Sciatic nerve (tissue), 2 donors: Measurements from ENCODE around the gene CTDNEP1. TPM values are rescaled to one million over a fixed set of nuclear protein-coding genes. Genes with fewer than 3 reads are reported as not detected.

Experiments
- ATAC-seq: fragments of 200-7000 bp; cut with Tn5 transposase; one replicate; pipeline ENCODE4 v1.9.1; 2020; ENCODE audit warnings: mild to moderate bottlenecking, moderate library complexity
- DNase-seq: peaks from one replicate; pipeline ENCODE4 v3.0.0-alpha.2; 2020; ENCODE audit warnings: low spot score
- intact Hi-C: fragments of 100-400 bp; cut with DNase I; formaldehyde crosslinking; loops from one replicate; pipeline ENCODE4 v1.14.2; 2022
- total RNA-seq: library from RNA; stranded (reverse); fragmentation: NEBNext Ultra II Directional; extraction: Animal tissue kit (Norgen Biotek cat#: 25700); gene quantifications from one replicate; pipeline ENCODE4 v1.2.1, GENCODE V29; 2021
- donor health status: DM: no; HTN: no; CAD: no.
- donor health status: DM: no; HTN: no; CAD: no.

The CTDNEP1 gene
- total RNA-seq, 1 donor from 2014 or later: 82.0 TPM

- no peak for ATAC-seq
- intact Hi-C loops: no loop called here
- no peak for DNase-seq
Measured at GRCh38 chr17:7237266-7237760, 14.2 kb downstream of the CTDNEP1 start.

- intact Hi-C loops: no loop called here
- no peak for ATAC-seq
- no peak for DNase-seq
Measured at GRCh38 chr17:7236808-7237207, 14.7 kb downstream of the CTDNEP1 start.

DNA sequence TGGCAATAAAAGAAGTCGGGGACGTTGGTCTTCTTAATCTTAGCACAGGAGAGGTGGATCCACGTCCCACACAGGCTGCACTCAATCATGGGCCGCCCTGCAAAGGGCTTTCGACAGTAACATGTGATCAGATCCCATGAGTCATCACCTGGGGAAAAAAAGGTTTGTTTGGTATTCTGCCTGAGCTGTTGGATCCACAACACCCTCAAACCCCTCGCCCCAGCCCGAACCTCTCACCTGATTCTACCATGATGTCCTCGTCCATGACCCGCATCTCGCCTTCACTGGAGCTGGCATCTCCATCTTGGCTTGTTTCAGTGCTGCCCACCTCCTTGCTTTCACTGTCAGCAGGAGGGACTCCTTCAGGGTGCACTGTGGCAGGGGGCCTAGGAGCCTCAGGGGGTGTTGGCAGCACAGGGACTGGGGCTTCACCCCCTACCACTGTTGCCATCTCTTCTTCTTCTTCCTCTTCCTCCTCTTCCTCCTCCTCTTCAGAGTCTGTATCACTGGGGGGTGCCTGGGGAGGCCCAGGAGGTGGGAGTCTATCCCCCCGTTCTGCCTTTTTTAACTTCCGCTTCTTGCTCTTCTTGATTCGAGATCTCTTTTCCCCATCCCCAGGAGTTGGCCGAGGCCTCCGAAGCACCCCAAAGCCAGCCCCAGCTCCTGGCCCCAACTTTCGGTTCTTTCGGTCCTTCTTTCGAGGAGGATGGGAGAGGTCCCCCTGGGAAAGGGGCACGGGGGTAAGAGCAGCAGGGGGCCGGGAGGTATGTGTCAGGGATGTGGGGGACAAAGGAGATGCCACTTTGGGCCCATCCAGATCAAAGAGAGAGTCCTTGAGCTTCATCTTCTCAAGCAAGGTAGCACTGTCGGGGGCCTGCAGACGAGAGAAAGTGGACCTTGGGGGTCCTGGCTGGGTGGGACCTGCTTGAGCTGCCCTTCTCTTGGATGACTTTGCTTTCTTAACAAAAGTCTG lies 15.6 kb downstream of the CTDNEP1 start:
- DNase-seq: no peak
- intact Hi-C loops: no loop called here
- ATAC-seq: no peak

DNA sequence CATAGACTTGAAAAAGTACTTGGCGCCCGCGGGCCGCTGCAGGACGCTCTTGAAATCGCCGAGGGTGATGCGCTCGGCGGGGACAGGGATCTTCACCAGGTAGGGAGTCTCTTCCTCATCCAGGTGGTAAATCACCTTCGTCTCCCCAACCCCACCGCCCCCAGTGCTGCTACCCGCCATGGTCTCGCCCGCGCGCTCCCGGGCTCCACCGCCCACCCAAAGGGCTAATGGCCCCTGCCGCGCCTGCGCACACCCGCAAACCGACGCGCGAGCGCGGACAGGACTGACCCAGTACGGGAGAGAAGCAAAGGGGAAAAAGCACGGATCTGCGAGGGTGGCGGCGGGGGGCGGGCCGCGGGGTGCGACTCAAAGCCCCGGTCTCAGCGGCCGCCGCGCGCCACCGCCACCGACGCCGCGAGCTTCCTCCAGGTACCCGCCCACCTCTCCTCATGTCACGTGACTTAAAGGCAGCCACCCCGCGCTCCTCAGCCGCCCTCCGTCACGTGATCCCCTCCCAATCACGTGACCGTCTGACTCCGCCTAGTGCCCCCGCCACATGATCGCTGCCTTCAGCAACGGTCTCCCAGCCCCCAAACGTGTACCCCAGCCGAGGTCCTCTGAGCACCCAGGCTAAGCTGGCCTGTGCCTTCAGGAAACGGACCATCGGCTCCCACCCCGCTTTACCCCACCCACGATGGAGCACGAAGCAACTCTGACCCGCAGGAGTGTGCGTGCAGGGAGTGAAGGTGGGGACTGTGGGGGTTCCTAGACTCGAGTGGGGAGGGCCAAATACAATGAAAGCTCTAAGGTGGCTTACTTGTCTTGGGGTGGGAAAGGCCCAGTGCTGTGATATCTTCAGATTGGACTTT lies 17.2 kb downstream of the CTDNEP1 start, which contains the start of gene DVL2:
Gene DVL2 (minus strand): TSS at position 435 of the 869 bp plus-strand sequence. CDS start 255 bp downstream, at position 180.
- peak; percentile 99 for DNase-seq
- intact Hi-C loops: no loop called here
- peak; percentile 67 for ATAC-seq

- ATAC-seq (no peak), DNase-seq (no peak)
- intact Hi-C loops: no loop called here
Measured at GRCh38 chr17:7233701-7234082, 17.8 kb downstream of the CTDNEP1 start.

DNA sequence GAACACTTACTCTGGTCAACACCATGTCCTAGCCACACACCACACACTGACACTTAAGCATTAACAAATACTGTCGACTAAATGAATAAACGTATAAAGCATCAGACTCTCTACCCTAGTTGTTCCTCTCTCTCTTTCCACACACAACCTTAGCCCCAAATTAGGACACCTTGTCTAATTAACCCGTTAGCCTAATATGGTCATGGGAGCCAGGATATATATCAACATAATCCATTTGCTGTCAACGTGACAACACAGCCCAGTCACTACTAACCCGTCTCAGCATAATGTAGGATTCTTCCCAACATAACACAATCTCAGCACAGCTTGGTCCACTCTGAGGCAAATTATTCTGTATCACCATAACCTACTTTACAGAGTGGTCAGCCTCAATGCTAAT lies 19.4 kb downstream of the CTDNEP1 start:
- ATAC-seq (no peak), DNase-seq (no peak)
- intact Hi-C loops: no loop called here

- intact Hi-C loops: no loop called here
- ATAC-seq: no peak
- DNase-seq: no peak
Measured at GRCh38 chr17:7229504-7229903, 22.0 kb downstream of the CTDNEP1 start.

- ATAC-seq (no peak), DNase-seq (no peak)
- intact Hi-C loops: no loop called here
Measured at GRCh38 chr17:7228920-7229319, 22.6 kb downstream of the CTDNEP1 start.

DNA sequence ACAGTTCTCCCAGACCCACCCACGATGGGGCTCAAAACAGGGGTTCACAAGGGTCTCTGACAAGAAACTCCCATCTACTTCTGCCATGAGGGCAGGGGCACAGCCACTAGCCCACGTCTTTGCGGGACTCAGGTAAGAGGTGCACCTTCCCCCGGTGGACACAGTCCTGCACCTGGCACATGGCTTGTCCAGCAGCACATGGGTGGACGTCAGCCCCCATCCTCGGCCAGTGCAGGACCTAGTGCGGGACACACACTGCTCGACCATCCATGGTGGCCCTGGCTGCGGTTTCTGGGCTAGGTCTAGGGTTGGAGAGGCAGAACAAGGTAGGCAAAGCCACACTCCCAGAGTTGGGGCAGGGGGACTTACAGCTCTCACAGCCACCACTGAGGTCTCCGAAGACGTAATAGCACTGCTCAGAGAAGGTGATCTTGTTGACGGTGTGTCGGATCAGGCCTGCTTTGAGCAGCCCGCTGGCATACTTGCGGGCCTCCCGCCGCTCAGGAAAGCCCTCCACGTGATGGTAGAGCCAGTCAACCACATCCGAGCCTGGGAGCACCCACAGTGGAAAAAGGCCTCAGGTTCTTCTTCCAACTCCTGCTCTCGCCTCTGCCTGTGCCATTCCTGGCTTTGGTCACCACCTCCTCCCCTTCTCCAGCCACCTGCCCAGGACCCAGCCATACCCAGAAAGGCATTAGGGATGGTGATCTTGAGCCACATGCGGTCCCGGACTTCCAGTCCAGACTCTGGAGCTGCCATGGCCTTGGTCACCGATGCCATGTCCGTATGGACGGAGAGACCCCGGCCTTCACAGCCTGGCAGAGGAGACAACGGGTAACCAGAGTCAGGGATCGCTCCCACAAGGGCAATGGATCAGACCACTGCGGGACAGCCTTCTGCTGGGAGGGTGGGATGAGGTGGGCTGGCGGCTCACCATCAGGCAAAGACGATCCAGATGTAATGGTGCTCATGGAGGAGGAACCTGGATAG lies 24.5 kb downstream of the CTDNEP1 start:
- DNase-seq: no peak
- ATAC-seq: no peak
- intact Hi-C loops: no loop called here

DNA sequence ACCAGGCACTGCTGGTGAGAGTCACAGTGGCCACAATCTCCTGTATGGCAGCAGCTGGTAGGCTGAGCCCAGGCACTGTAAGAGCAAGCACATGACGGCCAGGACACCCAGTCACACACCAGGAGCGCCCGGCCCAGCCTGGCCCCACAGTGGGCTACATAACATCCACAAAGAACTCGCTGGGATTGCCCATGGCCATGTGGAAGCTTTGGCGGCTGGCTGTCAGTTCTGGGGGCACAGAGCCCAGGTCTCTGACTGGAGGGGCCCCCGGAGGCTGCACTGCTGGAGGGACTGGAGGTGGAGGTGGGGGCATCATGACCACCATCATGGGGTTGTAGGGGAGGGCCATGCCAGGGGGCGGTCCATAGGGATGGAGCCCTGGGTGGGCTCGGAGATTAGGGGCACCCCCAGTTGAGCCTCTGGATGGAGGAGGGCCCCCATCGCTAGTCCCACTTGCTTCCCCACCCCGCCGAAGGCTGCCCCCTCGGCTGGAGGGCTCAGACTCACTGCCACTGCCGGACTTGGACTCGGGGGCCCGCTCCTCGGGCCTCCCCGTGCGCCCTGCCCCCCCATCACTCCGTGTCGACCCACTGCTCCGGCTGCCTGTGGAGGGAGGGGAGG lies 25.7 kb downstream of the CTDNEP1 start:
- intact Hi-C loops: no loop called here
- ATAC-seq: no peak
- DNase-seq: no peak

DNA sequence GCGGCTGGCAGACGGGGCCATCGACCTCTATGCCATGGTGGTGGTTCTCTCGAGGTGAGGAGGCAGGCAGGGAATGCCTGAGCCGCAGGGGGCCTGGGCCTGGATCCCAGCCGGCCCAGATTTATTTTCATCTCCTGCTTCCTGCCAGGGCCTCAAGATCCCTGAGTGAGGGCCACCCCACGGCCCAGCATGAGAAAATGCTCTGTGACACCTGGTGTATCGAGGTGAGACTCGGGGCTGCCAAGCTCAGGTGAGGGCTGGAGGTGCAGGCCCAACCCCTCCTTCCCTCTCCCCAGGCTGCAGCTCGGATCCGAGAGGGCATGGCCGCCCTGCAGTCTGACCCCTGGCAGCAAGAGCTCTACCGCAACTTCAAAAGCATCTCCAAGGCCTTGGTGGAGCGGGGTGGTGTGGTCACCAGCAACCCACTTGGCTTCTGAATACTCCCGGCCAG lies 26.8 kb downstream of the CTDNEP1 start:
- intact Hi-C loops: no loop called here

GRCh38 chr17:7224110-7224509 lies 27.4 kb downstream of the CTDNEP1 start:
- intact Hi-C loops: no loop called here
- DNase-seq (no peak), ATAC-seq (no peak)

More for the DNA sequence above, 26.8 kb downstream of the CTDNEP1 start:
- ATAC-seq: no peak
- no peak for DNase-seq

DNA sequence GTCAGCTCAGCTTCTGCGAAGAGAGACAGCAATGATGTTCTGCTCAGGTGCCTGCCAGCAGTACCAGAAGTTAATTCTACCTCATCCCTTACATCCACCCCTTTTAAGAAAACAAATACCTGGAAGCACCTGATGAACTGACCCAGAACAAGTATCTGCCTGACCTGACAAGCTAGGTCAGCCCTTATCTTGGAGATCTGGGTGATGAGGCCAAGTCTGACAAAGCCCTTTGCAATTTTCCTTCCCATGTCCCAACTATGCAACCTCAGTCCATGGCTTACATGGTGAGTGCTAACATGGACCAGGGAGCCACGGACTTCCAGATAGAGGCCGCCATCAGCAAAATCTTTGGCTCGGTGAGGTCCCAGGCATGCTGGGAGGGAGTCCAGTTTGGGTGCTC lies 28.2 kb downstream of the CTDNEP1 start:
- ATAC-seq: no peak
- intact Hi-C loops: no loop called here
- DNase-seq: no peak

GRCh38 chr17:7222972-7223292 lies 28.6 kb downstream of the CTDNEP1 start:
- ATAC-seq (no peak), DNase-seq (no peak)
- intact Hi-C loops: no loop called here

DNA sequence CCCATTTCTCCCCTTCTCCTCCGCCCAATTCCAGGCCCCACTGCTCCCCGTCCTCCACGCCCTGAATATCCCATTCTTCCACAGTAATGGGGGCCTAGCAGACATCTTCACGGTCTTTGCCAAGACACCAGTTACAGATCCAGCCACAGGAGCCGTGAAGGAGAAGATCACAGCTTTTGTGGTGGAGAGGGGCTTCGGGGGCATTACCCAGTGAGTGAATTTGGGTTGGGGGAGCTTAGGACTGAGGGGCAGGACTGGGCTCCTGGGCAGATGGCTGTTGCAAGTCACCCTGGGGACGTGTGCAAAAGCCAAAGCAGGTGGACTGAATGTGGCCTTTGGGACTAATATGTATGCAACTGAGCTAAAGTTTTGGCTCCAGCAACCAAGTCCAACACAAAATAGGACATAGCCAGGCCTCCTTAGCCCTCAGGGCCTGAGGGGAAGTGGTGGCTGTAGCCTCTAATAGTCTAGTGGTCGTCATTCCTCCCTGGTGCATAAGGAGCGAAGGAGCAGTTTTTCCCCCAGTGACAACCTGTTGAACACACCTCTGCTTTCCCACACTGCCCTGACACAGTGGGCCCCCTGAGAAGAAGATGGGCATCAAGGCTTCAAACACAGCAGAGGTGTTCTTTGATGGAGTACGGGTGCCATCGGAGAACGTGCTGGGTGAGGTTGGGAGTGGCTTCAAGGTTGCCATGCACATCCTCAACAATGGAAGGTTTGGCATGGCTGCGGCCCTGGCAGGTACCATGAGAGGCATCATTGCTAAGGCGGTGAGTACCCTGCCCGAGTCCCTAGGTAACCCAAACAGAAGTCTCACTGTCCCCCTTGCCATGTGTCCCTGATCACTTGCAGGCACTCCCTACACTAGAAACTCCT lies 29.2 kb downstream of the CTDNEP1 start:
- no peak for ATAC-seq
- no peak for DNase-seq
- intact Hi-C loops: no loop called here

DNA sequence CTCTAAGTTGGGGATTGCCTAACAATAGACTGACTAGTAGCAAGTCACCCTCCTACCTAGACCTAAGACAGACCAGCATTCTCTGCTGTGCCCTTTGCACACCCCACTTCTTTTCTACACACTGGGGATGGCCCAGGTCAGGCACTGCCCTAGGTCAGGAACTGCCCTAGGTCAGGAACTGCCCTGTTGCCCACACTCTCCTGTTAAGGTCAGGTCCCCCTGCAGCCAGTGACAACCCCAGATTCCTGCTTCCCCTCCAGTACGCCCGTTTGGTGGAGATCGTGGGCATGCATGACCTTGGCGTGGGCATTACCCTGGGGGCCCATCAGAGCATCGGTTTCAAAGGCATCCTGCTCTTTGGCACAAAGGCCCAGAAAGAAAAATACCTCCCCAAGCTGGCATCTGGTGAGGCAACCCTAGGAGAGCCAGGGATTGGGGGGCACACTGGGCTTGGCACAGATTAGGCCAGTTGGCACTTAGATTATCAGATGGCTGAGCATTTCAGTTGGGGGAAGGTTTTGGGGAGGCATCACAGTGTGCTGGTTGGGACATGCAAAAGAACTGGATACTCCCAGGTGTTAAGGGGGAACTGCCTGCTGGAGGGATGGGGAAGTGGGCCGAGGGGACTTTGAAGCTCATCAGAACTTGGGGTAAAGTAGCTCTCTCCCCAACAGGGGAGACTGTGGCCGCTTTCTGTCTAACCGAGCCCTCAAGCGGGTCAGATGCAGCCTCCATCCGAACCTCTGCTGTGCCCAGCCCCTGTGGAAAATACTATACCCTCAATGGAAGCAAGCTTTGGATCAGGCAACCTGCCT lies 30.0 kb downstream of the CTDNEP1 start:
- ATAC-seq: no peak
- no peak for DNase-seq
- intact Hi-C loops: no loop called here
